Neural cell (in vitro differentiated cells): ENCODE measurements around the gene ARHGAP6. TPM values are rescaled to one million over a fixed set of nuclear protein-coding genes. Genes with fewer than 3 reads are reported as not detected.

ENCODE experiments used
- H2AFZ ChIP-seq: fragments of 200-600, 300-800 bp; sonication (generic), shearing (Covaris generic); 2 replicates; pipeline ENCODE4 v1.6.0; 2014; ENCODE audit warnings: low read depth, mild to moderate bottlenecking, antibody characterized with exemption, low read length, moderate library complexity
- H3F3A ChIP-seq: fragments of 200-600 bp; shearing (Covaris generic); 2 replicates; pipeline ENCODE4 v1.6.1; 2016; ENCODE audit warnings: mild to moderate bottlenecking, moderate library complexity, mixed read lengths, antibody characterized with exemption, low read length; ENCODE audit not compliant: insufficient read depth, poor library complexity, severe bottlenecking
- H3K27ac ChIP-seq: fragments of 200-600, 300-800 bp; sonication (generic), shearing (Covaris generic); 2 replicates; pipeline ENCODE4 v1.5.1; 2014; ENCODE audit warnings: mild to moderate bottlenecking, low read length, moderate library complexity
- H3K27me3 ChIP-seq: fragments of 300-800, 200-600 bp; sonication (generic), shearing (Covaris generic); 2 replicates; pipeline ENCODE4 v1.6.0; 2014; ENCODE audit warnings: mild to moderate bottlenecking, low read depth, low read length, moderate library complexity; ENCODE audit not compliant: insufficient read depth
- H3K36me3 ChIP-seq: fragments of 300-800, 200-600 bp; sonication (generic), shearing (Covaris generic); 2 replicates; pipeline ENCODE4 v1.5.1; 2014; ENCODE audit warnings: mild to moderate bottlenecking, antibody characterized with exemption, low read length, moderate library complexity; ENCODE audit not compliant: insufficient read depth
- H3K4me2 ChIP-seq: fragments of 300-800, 200-600 bp; sonication (generic), shearing (Covaris generic); 2 replicates; pipeline ENCODE4 v1.6.0; 2014; ENCODE audit warnings: mild to moderate bottlenecking, low read length
- H3K4me3 ChIP-seq: fragments of 300-800, 200-600 bp; sonication (generic), shearing (Covaris generic); 2 replicates; pipeline ENCODE4 v1.5.1; 2014; ENCODE audit warnings: mild to moderate bottlenecking, low read length, moderate library complexity
- H3K79me2 ChIP-seq: fragments of 200-600 bp; shearing (Covaris generic); replicated peaks from 2 replicates; pipeline ENCODE4 v1.6.0; 2014; ENCODE audit warnings: mild to moderate bottlenecking, low read length, moderate library complexity; ENCODE audit not compliant: insufficient read depth
- H3K9ac ChIP-seq: fragments of 300-800, 200-600 bp; sonication (generic), shearing (Covaris generic); 2 replicates; pipeline ENCODE4 v1.6.1; 2016; ENCODE audit warnings: mild to moderate bottlenecking, low read length, mixed read lengths
- H3K9me2 ChIP-seq: fragments of 200-600 bp; shearing (Covaris generic); 2 replicates; pipeline ENCODE4 v1.6.1; 2016; ENCODE audit warnings: mild to moderate bottlenecking, low read length, mixed read lengths; ENCODE audit not compliant: insufficient read depth
- H3K9me3 ChIP-seq: fragments of 200-600, 300-800 bp; sonication (generic), shearing (Covaris generic); 2 replicates; pipeline ENCODE4 v1.6.1; 2016; ENCODE audit warnings: mild to moderate bottlenecking, mixed run types, low read length, moderate library complexity, mixed read lengths
- H4K20me1 ChIP-seq: fragments of 200-600 bp; shearing (Covaris generic); 2 replicates; pipeline ENCODE4 v1.6.1; 2016; ENCODE audit warnings: mild to moderate bottlenecking, mixed run types; ENCODE audit not compliant: insufficient read depth
- EP300 ChIP-seq: fragments of 450-650 bp; conservative IDR thresholded peaks from 2 replicates; pipeline ENCODE4 v1.6.1; 2014; ENCODE audit warnings: antibody characterized with exemption, mild to moderate bottlenecking, moderate library complexity; ENCODE audit not compliant: poor library complexity, severe bottlenecking
- EZH2 ChIP-seq: fragments of 200-600, 300-800 bp; shearing (Covaris generic), sonication (generic); IDR thresholded peaks from 2 replicates; pipeline ENCODE4 v1.6.1; 2014; ENCODE audit warnings: antibody characterized with exemption, low read length, borderline replicate concordance, mild to moderate bottlenecking; ENCODE audit not compliant: insufficient read depth, poor library complexity, severe bottlenecking
- MXI1 ChIP-seq: fragments of 450-650 bp; conservative IDR thresholded peaks from 2 replicates; pipeline ENCODE4 v1.6.1; 2014; ENCODE audit warnings: antibody characterized with exemption, mild to moderate bottlenecking; ENCODE audit not compliant: poor library complexity, severe bottlenecking
- SMC3 ChIP-seq: fragments of 450-650 bp; conservative IDR thresholded peaks from 2 replicates; pipeline ENCODE4 v1.6.1; 2014; ENCODE audit warnings: antibody characterized with exemption, mild to moderate bottlenecking, moderate library complexity; ENCODE audit not compliant: poor library complexity
- TAF1 ChIP-seq: IDR thresholded peaks from 2 replicates; pipeline ENCODE4 v1.6.1; 2012; ENCODE audit warnings: low read depth
- polyA plus RNA-seq: library from polyadenylated mRNA; depleted of rRNA; stranded (reverse); fragments of >200 nt; gene quantifications from 2 replicates; pipeline ENCODE4 v1.2.3, GENCODE V29; 2014
- TF ChIP-seq, protein P1 (sequence below): fragments of 450-650 bp; IDR thresholded peaks from 2 replicates; pipeline ENCODE4 v1.5.1; 2014; ENCODE audit warnings: antibody characterized with exemption, mild to moderate bottlenecking, moderate library complexity; ENCODE audit not compliant: poor library complexity, severe bottlenecking
- TF ChIP-seq, protein P2 (sequence below): IDR thresholded peaks from 2 replicates; pipeline ENCODE4 v1.6.1; 2012; ENCODE audit warnings: borderline replicate concordance

ARHGAP6 gene
- polyA plus RNA-seq, 1 donor from 2014 or later = 0.40 TPM

DNA sequence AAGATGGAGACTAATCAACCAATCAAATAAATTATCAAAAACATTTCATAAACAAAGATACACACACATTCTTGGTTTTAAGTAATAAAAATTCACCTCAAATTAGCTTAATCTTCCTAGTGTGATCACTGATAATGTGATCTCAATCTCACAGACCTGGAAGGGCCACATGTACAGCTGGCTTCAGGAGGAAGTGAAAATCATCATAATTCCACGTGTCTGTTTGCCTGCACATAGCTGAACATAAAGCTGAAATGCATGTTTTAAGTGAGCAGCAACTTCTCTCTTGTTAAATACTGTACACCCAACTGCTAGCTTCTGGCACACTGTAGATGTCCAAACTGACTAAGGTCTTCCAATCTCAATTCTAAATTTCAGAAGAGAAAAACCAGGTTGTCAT is 53.8 kb downstream of the ARHGAP6 start:
- Histone ChIP-seq H3F3A (no peaks in the 10 kb centered on the region), H3K9me3 (no peaks in the 10 kb centered on the region), H3K9ac (no peak overlapping the region), H2AFZ (no peak overlapping the region), H3K9me2 (no peaks in the 10 kb centered on the region), H3K27me3 (no peaks in the 10 kb centered on the region), H3K27ac (no peak overlapping the region), H3K4me2 (no peak overlapping the region), H3K4me3 (no peak overlapping the region), H3K36me3 (no peaks in the 10 kb centered on the region), H3K79me2 (no peaks in the 10 kb centered on the region), H4K20me1 (no peaks in the 10 kb centered on the region)
- TF ChIP-seq, protein P1, sequence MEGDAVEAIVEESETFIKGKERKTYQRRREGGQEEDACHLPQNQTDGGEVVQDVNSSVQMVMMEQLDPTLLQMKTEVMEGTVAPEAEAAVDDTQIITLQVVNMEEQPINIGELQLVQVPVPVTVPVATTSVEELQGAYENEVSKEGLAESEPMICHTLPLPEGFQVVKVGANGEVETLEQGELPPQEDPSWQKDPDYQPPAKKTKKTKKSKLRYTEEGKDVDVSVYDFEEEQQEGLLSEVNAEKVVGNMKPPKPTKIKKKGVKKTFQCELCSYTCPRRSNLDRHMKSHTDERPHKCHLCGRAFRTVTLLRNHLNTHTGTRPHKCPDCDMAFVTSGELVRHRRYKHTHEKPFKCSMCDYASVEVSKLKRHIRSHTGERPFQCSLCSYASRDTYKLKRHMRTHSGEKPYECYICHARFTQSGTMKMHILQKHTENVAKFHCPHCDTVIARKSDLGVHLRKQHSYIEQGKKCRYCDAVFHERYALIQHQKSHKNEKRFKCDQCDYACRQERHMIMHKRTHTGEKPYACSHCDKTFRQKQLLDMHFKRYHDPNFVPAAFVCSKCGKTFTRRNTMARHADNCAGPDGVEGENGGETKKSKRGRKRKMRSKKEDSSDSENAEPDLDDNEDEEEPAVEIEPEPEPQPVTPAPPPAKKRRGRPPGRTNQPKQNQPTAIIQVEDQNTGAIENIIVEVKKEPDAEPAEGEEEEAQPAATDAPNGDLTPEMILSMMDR = no peak
- TF ChIP-seq, protein P2, sequence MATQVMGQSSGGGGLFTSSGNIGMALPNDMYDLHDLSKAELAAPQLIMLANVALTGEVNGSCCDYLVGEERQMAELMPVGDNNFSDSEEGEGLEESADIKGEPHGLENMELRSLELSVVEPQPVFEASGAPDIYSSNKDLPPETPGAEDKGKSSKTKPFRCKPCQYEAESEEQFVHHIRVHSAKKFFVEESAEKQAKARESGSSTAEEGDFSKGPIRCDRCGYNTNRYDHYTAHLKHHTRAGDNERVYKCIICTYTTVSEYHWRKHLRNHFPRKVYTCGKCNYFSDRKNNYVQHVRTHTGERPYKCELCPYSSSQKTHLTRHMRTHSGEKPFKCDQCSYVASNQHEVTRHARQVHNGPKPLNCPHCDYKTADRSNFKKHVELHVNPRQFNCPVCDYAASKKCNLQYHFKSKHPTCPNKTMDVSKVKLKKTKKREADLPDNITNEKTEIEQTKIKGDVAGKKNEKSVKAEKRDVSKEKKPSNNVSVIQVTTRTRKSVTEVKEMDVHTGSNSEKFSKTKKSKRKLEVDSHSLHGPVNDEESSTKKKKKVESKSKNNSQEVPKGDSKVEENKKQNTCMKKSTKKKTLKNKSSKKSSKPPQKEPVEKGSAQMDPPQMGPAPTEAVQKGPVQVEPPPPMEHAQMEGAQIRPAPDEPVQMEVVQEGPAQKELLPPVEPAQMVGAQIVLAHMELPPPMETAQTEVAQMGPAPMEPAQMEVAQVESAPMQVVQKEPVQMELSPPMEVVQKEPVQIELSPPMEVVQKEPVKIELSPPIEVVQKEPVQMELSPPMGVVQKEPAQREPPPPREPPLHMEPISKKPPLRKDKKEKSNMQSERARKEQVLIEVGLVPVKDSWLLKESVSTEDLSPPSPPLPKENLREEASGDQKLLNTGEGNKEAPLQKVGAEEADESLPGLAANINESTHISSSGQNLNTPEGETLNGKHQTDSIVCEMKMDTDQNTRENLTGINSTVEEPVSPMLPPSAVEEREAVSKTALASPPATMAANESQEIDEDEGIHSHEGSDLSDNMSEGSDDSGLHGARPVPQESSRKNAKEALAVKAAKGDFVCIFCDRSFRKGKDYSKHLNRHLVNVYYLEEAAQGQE = no peak
- TF ChIP-seq TAF1 (no peak), EZH2 (no peak)

DNA sequence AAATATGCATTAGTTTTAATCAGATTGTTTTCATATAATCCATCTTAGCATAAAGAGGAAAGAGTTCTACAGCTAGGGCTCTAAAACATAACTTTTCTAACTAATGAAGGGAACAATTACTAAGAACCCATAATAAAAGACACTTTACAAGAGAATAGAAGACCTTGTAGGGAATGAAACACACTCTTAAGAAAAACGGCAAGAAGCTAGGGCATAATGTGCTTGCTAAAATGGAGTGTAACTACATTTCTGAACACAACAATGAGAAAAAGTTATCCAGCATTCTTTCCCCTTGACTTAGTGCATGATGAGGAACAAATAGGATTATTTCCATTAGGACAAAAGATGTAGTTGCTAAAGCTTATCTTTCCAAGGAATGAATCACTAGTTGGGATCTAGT is 54.6 kb downstream of the ARHGAP6 start:
- no peaks in the 10 kb centered on the region for H3K79me2 ChIP-seq
- H2AFZ ChIP-seq = no peak overlapping the region
- no peaks in the 10 kb centered on the region for H4K20me1 ChIP-seq
- H3K27ac ChIP-seq = no peak overlapping the region
- no peak overlapping the region for H3K4me3 ChIP-seq
- H3K4me2 ChIP-seq = no peak overlapping the region
- no peaks in the 10 kb centered on the region for H3K36me3 ChIP-seq
- no peaks in the 10 kb centered on the region for H3K9me2 ChIP-seq
- no peaks in the 10 kb centered on the region for H3F3A ChIP-seq
- H3K9me3 ChIP-seq = no peaks in the 10 kb centered on the region
- H3K9ac ChIP-seq = no peak overlapping the region
- H3K27me3 ChIP-seq = no peaks in the 10 kb centered on the region
- no peak for TF ChIP-seq MXI1
- no peak for TF ChIP-seq SMC3
- TF ChIP-seq EP300 = no peak
- TF ChIP-seq, protein P2 = no peak
- TF ChIP-seq, protein P1 = no peak
- no peak for TF ChIP-seq TAF1
